D721Med (cell line): ENCODE data around the gene OLR1.
"Not testable (repeated sequence)": the region's sequence is repeated elsewhere in the genome, so short reads cannot be mapped to it uniquely, and the experiment has no call there.

Source experiments
- DNase-seq: peaks from one replicate; pipeline ENCODE4 v3.0.0; 2011; ENCODE audit warnings: low spot score; ENCODE audit not compliant: insufficient read length
- FAIRE-seq: peaks from 2 replicates; lab custom pipeline; 2011; peaks lifted over from hg19 to GRCh38; lab: Jason Lieb, UNC
- TF ChIP-seq, protein P1 (sequence below): IDR thresholded peaks from 2 replicates; pipeline ENCODE4 v1.5.1; 2012; ENCODE audit warnings: mild to moderate bottlenecking, control low read depth; ENCODE audit not compliant: insufficient read depth; ENCODE audit errors: missing control alignments

The OLR1 gene

DNA sequence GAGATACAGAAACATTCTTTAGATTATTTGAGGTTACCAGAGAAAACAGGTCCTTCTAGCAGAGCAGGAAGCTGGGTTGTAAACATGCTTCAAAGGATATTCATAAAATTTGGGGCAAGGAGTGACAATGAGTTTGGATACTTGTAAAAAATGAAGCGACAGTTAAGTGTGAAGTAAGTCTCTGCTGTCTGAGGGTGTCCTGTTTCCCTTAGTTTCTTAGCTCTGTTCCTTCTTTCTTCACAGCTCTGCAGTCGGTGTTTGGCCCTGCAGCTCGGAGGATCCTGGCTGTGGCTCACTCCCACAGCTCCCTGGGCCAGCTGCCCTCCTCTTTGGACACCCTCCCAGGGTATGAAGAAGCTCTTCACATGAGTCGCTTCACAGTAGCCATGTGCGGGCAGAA is 17.7 kb upstream of the OLR1 start:
- TF ChIP-seq, protein P1, sequence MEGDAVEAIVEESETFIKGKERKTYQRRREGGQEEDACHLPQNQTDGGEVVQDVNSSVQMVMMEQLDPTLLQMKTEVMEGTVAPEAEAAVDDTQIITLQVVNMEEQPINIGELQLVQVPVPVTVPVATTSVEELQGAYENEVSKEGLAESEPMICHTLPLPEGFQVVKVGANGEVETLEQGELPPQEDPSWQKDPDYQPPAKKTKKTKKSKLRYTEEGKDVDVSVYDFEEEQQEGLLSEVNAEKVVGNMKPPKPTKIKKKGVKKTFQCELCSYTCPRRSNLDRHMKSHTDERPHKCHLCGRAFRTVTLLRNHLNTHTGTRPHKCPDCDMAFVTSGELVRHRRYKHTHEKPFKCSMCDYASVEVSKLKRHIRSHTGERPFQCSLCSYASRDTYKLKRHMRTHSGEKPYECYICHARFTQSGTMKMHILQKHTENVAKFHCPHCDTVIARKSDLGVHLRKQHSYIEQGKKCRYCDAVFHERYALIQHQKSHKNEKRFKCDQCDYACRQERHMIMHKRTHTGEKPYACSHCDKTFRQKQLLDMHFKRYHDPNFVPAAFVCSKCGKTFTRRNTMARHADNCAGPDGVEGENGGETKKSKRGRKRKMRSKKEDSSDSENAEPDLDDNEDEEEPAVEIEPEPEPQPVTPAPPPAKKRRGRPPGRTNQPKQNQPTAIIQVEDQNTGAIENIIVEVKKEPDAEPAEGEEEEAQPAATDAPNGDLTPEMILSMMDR, result no peak
- no peak for DNase-seq
- no peak for FAIRE-seq

DNA sequence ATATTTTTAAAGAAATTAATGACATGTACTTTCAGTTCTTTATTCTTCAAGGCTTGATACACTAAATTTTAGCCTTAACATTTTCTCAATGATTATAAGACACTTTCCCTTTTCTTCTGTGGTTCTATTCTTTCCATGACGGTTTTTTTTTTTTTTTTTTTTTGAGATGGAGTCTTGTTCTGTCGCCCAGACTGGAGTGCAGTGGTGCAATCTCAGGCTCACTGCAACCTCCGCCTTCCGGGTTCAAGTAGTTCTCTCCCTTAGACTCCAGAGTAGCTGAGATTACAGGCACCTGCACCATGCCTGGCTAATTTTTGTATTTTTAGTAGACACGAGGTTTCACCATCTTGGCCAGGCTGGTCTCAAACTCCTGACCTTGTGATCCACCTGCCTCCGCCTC is 15.0 kb upstream of the OLR1 start:
- not testable (repeated sequence) for DNase-seq, FAIRE-seq

DNA sequence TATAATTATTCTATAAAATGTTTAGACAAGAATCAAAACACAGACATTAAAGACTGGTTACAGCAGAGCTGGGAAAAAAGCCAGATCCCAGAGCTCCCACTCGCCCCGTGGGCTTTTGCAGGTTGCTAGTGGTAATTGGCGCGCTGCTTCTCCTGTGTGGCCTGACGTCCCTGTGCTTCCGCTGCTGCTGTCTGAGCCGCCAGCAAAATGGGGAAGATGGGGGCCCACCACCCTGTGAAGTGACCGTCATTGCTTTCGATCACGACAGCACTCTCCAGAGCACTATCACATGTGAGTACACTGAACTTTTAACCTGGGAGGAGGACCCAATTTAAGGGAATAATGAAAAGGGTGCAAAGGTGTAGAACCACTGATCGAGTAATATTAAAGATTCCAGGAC is 14.4 kb upstream of the OLR1 start:
- FAIRE-seq (no peak), DNase-seq (no peak)
- TF ChIP-seq, protein P1, result no peak

DNA sequence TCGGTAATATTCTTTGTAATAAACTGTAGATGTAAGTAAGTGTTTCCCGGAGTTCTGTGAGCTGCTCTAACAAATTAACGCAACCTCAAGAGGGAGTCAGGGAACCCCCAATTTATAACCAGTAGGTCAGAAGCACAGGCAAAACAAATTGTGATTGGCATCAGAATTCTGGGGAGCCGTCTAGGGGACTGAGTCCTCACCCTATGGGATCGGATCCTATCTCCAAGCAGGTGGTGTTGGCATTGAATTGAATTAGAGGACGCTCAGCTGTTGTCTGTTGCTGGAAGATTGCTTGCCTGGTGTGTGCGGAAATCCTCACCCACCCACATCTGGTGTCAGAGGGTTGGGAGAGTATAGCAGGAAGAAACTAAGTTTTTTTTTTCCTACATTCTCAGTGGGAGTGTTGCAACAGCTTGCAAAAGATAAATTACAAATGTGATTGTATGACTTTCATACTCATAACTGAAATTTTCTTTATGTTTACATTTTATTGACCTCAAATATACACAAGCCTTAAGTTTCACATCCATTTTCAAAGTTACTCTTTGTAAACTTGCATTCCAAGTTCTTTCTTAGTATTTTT is 12.4 kb upstream of the OLR1 start:
- FAIRE-seq (no peak), DNase-seq (no peak)
- TF ChIP-seq, protein P1, result no peak

DNA sequence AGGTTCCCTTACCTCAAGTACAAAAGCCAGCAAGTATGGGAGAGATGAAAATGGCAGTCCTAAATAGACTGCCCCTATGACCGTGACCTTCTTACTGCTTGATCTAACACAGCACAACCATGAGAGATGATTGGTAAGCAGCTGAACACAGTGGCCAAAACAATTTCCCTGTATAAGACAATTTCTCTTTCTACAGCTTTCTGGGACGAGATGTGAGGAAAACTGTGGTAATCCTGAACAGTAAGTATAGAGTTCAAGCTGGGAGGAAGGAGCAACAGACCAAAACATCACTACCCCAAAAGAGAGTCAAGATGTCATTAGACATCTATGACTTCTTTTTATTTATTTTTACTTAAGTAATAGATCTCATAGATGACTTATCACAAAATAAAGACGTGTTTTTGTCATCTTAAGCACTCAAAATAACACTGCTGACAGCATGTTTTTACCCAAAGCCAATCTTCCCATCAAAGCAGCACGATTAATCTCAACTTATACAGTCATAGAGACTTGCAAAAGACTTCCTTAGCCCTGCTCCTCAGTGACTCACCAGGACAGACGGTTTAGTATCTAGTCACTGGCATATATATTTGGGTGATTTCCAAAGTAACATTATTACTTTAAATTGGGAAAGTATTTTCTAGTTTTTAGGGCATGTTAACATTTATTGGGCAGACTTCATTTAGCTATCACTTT is 10.6 kb upstream of the OLR1 start:
- TF ChIP-seq, protein P1, result no peak
- FAIRE-seq, result no peak
- no peak for DNase-seq

DNA sequence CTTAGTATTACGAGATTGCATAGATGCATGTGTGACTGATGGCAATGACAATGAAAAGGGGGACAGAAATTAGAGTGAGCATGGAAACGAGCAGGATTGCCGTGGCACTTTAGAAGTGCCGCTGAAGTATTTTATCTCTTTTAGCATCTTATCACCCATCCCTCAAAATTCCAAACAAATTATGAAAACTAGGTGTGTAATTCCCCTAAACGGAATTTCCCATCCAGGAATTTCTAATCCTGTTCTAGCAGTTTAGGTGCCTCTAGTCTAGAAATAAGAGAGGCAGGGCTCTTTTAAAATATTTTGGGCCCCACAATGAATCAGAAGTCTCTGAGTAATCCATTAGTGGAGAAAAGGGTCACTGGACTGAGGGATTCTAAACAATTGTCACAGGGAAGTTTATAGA is 7.8 kb upstream of the OLR1 start:
- FAIRE-seq, result no peak
- DNase-seq, result no peak
- TF ChIP-seq, protein P1, result no peak

DNA sequence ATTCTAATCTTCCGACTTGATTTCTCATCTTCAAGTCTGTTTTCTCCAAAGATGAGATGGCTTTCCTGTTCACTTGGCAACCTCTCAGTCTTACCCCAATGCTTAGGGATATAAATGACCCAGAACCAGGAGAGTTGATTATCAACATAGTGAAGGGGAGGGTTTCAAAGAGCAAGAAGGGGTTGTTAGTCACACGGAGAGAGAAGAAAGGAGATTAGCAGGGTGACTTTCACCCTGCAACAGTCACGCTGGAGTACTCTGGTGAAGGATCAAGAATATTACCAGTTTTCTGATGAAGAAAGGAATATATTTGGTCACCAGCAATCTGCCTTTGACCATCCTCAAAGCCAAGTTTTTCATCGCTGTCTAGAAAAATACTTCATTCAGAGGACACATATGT is 6.9 kb upstream of the OLR1 start, which contains the start of gene TMEM52B:
TMEM52B (plus strand) TSS at position 212 of the 400 bp plus-strand sequence. CDS start 543 bp downstream, outside the sequence.
- FAIRE-seq, result no peak
- no peak for DNase-seq
- TF ChIP-seq, protein P1, result no peak
